K562 (cell line): ENCODE results near the gene TAF4. TPM values are rescaled to one million over a fixed set of nuclear protein-coding genes. Genes with fewer than 3 reads are reported as not detected.

Experiments
- ARID2 ChIP-seq: fragments of 450-650 bp; IDR thresholded peaks from 2 replicates; pipeline ENCODE4 v1.6.1; 2017; ENCODE audit warnings: antibody characterized with exemption, mild to moderate bottlenecking
- CCNT2 ChIP-seq: IDR thresholded peaks from 2 replicates; pipeline ENCODE4 v1.6.1; 2011; ENCODE audit warnings: borderline replicate concordance, low read depth, mild to moderate bottlenecking, moderate library complexity, mixed read lengths, low read length; ENCODE audit not compliant: insufficient read length; ENCODE audit errors: extremely low read depth
- CHD2 ChIP-seq: IDR thresholded peaks from 2 replicates; pipeline ENCODE4 v1.6.1; 2011; ENCODE audit warnings: low read depth, low read length
- DMBX1 ChIP-seq: fragments of 250-450 bp; sonication (Bioruptor Pico); IDR thresholded peaks from 2 replicates; pipeline ENCODE4 v1.8.0; 2022; ENCODE audit warnings: inconsistent platforms, mild to moderate bottlenecking, moderate library complexity, borderline replicate concordance
- ETV5 ChIP-seq: sonication (generic); formaldehyde crosslinking; IDR thresholded peaks from 2 replicates; pipeline ENCODE4 v1.4.0; 2020; ENCODE audit warnings: low read depth, mild to moderate bottlenecking, missing genetic modification reagents
- EZH2 ChIP-seq: IDR thresholded peaks from 2 replicates; pipeline ENCODE4 v1.6.1; 2012; ENCODE audit warnings: low read depth, mild to moderate bottlenecking, inconsistent platforms, low read length, borderline replicate concordance
- HMG20A ChIP-seq: fragments of 450-650 bp; formaldehyde crosslinking; conservative IDR thresholded peaks from 2 replicates; pipeline ENCODE4 v1.4.0; 2020; ENCODE audit warnings: mild to moderate bottlenecking, mixed read lengths
- JUNB ChIP-seq: fragments of 450-650 bp; formaldehyde crosslinking; conservative IDR thresholded peaks from 2 replicates; pipeline ENCODE4 v1.4.0; 2020; ENCODE audit warnings: mild to moderate bottlenecking
- JUND ChIP-seq, 2 experiments: IDR thresholded peaks; 2 replicates in 1 of 2; 3 replicates in 1 of 2; pipeline ENCODE4 v1.6.1; 2011; ENCODE audit warnings: borderline replicate concordance in 2 of 2, low read depth in 2 of 2, low read length in 2 of 2, improper control_type of control experiment in 1 of 2, missing biosample characterization in 1 of 2, missing genetic modification characterization in 1 of 2, missing genetic modification reagents in 1 of 2
- KLF10 ChIP-seq: fragments of 250-450 bp; sonication (Bioruptor Pico); IDR thresholded peaks from 2 replicates; pipeline ENCODE4 v1.6.1; 2021; ENCODE audit warnings: matching md5 sums
- NFIX ChIP-seq: fragments of 250-450 bp; sonication (Bioruptor Pico); IDR thresholded peaks from 2 replicates; pipeline ENCODE4 v1.4.0; 2020; ENCODE audit warnings: low read depth, mild to moderate bottlenecking, moderate library complexity
- ZFP1 ChIP-seq: fragments of 450-650 bp; formaldehyde crosslinking; IDR thresholded peaks from 2 replicates; pipeline ENCODE4 v1.4.0; 2020; ENCODE audit warnings: mild to moderate bottlenecking, mixed read lengths
- polyA plus RNA-seq, 8 experiments: library from polyadenylated mRNA; depleted of rRNA in 4 of 8; stranded (reverse) in 5 of 8; unstranded in 3 of 8; fragments of >200 nt; fragmentation: Nextera tagmentation in 2 of 8; fragmentation: Illumina TruSeq in 1 of 8; extraction: Ambion mirVana in 2 of 8; extraction: Trizol in 1 of 8; gene quantifications; 2 replicates each; pipeline versions ENCODE4 v1.2.1 to v1.2.3, GENCODE V29; 2011 to 2014; ENCODE audit warnings: inconsistent platforms in 1 of 8, missing spikeins in 1 of 8
- total RNA-seq, 7 experiments: library from RNA; depleted of rRNA in 6 of 7; stranded (reverse); fragments of >200 nt in 6 of 7; fragmentation: Illumina TruSeq in 2 of 7; extraction: Trizol in 2 of 7; gene quantifications; 2 replicates each; pipeline versions ENCODE4 v1.2.1 to v1.2.3, GENCODE V29; 2011 to 2021; ENCODE audit warnings: low replicate concordance in 1 of 7
- TF ChIP-seq, protein P1 (sequence below): fragments of 250-450 bp; sonication (Bioruptor Pico); IDR thresholded peaks from 2 replicates; pipeline ENCODE4 v1.6.1; 2021; ENCODE audit warnings: mild to moderate bottlenecking

TAF4 gene
- total and polyA plus RNA-seq, 9 of the 15 experiments (the other 6 are each of a cell fraction or from before 2014, with no cell fraction given): 0.44 to 28.3 (median 5.6) TPM

GRCh38 chr20:61951695-61952533 lies 113.8 kb downstream of the TAF4 start (continued):
- no peak for TF ChIP-seq ETV5
- no peak for TF ChIP-seq ARID2
- no peak for TF ChIP-seq KLF10
- no peak for TF ChIP-seq CCNT2
- no peak for TF ChIP-seq JUND (IDR thresholded peaks at IDR 0.05; ENCODE audit: borderline replicate concordance, low read depth, low read length)
- no peak for TF ChIP-seq JUND (tag; IDR thresholded peaks at IDR 0.05; ENCODE audit: borderline replicate concordance, low read depth, low read length)
- no peak for TF ChIP-seq EZH2
- no peak for TF ChIP-seq DMBX1 (CRISPR knock-in tag)
- TF ChIP-seq CHD2: no peak
- TF ChIP-seq HMG20A: no peak
- no peak for TF ChIP-seq ZFP1 (CRISPR knock-in tag)
- TF ChIP-seq, protein P1, sequence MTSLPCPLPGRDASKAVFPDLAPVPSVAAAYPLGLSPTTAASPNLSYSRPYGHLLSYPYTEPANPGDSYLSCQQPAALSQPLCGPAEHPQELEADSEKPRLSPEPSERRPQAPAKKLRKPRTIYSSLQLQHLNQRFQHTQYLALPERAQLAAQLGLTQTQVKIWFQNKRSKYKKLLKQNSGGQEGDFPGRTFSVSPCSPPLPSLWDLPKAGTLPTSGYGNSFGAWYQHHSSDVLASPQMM (CRISPR knock-in tag): no peak
- no peak for TF ChIP-seq JUNB (CRISPR knock-in tag)
- TF ChIP-seq NFIX (CRISPR knock-in tag): no peak
- TF ChIP-seq, all 486 proteins: peak for 13
